Neural cell (in vitro differentiated cells): Measurements from ENCODE around the gene MYOZ1. TPM values are rescaled to one million over a fixed set of nuclear protein-coding genes. Genes with fewer than 3 reads are reported as not detected.

Experiments used
- H2AFZ ChIP-seq: fragments of 200-600, 300-800 bp; sonication (generic), shearing (Covaris generic); 2 replicates; pipeline ENCODE4 v1.6.0; 2014; ENCODE audit warnings: low read depth, mild to moderate bottlenecking, antibody characterized with exemption, low read length, moderate library complexity
- H3F3A ChIP-seq: fragments of 200-600 bp; shearing (Covaris generic); 2 replicates; pipeline ENCODE4 v1.6.1; 2016; ENCODE audit warnings: mild to moderate bottlenecking, moderate library complexity, mixed read lengths, antibody characterized with exemption, low read length; ENCODE audit not compliant: insufficient read depth, poor library complexity, severe bottlenecking
- H3K27ac ChIP-seq: fragments of 200-600, 300-800 bp; sonication (generic), shearing (Covaris generic); 2 replicates; pipeline ENCODE4 v1.5.1; 2014; ENCODE audit warnings: mild to moderate bottlenecking, low read length, moderate library complexity
- H3K27me3 ChIP-seq: fragments of 300-800, 200-600 bp; sonication (generic), shearing (Covaris generic); 2 replicates; pipeline ENCODE4 v1.6.0; 2014; ENCODE audit warnings: mild to moderate bottlenecking, low read depth, low read length, moderate library complexity; ENCODE audit not compliant: insufficient read depth
- H3K36me3 ChIP-seq: fragments of 300-800, 200-600 bp; sonication (generic), shearing (Covaris generic); 2 replicates; pipeline ENCODE4 v1.5.1; 2014; ENCODE audit warnings: mild to moderate bottlenecking, antibody characterized with exemption, low read length, moderate library complexity; ENCODE audit not compliant: insufficient read depth
- H3K4me2 ChIP-seq: fragments of 300-800, 200-600 bp; sonication (generic), shearing (Covaris generic); 2 replicates; pipeline ENCODE4 v1.6.0; 2014; ENCODE audit warnings: mild to moderate bottlenecking, low read length
- H3K4me3 ChIP-seq: fragments of 300-800, 200-600 bp; sonication (generic), shearing (Covaris generic); 2 replicates; pipeline ENCODE4 v1.5.1; 2014; ENCODE audit warnings: mild to moderate bottlenecking, low read length, moderate library complexity
- H3K79me2 ChIP-seq: fragments of 200-600 bp; shearing (Covaris generic); replicated peaks from 2 replicates; pipeline ENCODE4 v1.6.0; 2014; ENCODE audit warnings: mild to moderate bottlenecking, low read length, moderate library complexity; ENCODE audit not compliant: insufficient read depth
- H3K9ac ChIP-seq: fragments of 300-800, 200-600 bp; sonication (generic), shearing (Covaris generic); 2 replicates; pipeline ENCODE4 v1.6.1; 2016; ENCODE audit warnings: mild to moderate bottlenecking, low read length, mixed read lengths
- H3K9me2 ChIP-seq: fragments of 200-600 bp; shearing (Covaris generic); 2 replicates; pipeline ENCODE4 v1.6.1; 2016; ENCODE audit warnings: mild to moderate bottlenecking, low read length, mixed read lengths; ENCODE audit not compliant: insufficient read depth
- H3K9me3 ChIP-seq: fragments of 200-600, 300-800 bp; sonication (generic), shearing (Covaris generic); 2 replicates; pipeline ENCODE4 v1.6.1; 2016; ENCODE audit warnings: mild to moderate bottlenecking, mixed run types, low read length, moderate library complexity, mixed read lengths
- H4K20me1 ChIP-seq: fragments of 200-600 bp; shearing (Covaris generic); 2 replicates; pipeline ENCODE4 v1.6.1; 2016; ENCODE audit warnings: mild to moderate bottlenecking, mixed run types; ENCODE audit not compliant: insufficient read depth
- EP300 ChIP-seq: fragments of 450-650 bp; conservative IDR thresholded peaks from 2 replicates; pipeline ENCODE4 v1.6.1; 2014; ENCODE audit warnings: antibody characterized with exemption, mild to moderate bottlenecking, moderate library complexity; ENCODE audit not compliant: poor library complexity, severe bottlenecking
- EZH2 ChIP-seq: fragments of 200-600, 300-800 bp; shearing (Covaris generic), sonication (generic); IDR thresholded peaks from 2 replicates; pipeline ENCODE4 v1.6.1; 2014; ENCODE audit warnings: antibody characterized with exemption, low read length, borderline replicate concordance, mild to moderate bottlenecking; ENCODE audit not compliant: insufficient read depth, poor library complexity, severe bottlenecking
- MXI1 ChIP-seq: fragments of 450-650 bp; conservative IDR thresholded peaks from 2 replicates; pipeline ENCODE4 v1.6.1; 2014; ENCODE audit warnings: antibody characterized with exemption, mild to moderate bottlenecking; ENCODE audit not compliant: poor library complexity, severe bottlenecking
- POLR2AphosphoS5 ChIP-seq: IDR thresholded peaks from 2 replicates; pipeline ENCODE4 v1.6.1; 2012
- RAD21 ChIP-seq: fragments of 450-650 bp; conservative IDR thresholded peaks from 2 replicates; pipeline ENCODE4 v1.6.1; 2014; ENCODE audit warnings: antibody characterized with exemption, mild to moderate bottlenecking, moderate library complexity
- REST ChIP-seq: IDR thresholded peaks from 2 replicates; pipeline ENCODE4 v1.6.1; 2012; ENCODE audit warnings: borderline replicate concordance
- SMC3 ChIP-seq: fragments of 450-650 bp; conservative IDR thresholded peaks from 2 replicates; pipeline ENCODE4 v1.6.1; 2014; ENCODE audit warnings: antibody characterized with exemption, mild to moderate bottlenecking, moderate library complexity; ENCODE audit not compliant: poor library complexity
- TAF1 ChIP-seq: IDR thresholded peaks from 2 replicates; pipeline ENCODE4 v1.6.1; 2012; ENCODE audit warnings: low read depth
- polyA plus RNA-seq: library from polyadenylated mRNA; depleted of rRNA; stranded (reverse); fragments of >200 nt; gene quantifications from 2 replicates; pipeline ENCODE4 v1.2.3, GENCODE V29; 2014
- TF ChIP-seq, protein P1 (sequence below): fragments of 450-650 bp; IDR thresholded peaks from 2 replicates; pipeline ENCODE4 v1.5.1; 2014; ENCODE audit warnings: antibody characterized with exemption, mild to moderate bottlenecking, moderate library complexity; ENCODE audit not compliant: poor library complexity, severe bottlenecking

MYOZ1 gene
- polyA plus RNA-seq, 1 donor from 2014 or later, result 0.61 TPM

DNA sequence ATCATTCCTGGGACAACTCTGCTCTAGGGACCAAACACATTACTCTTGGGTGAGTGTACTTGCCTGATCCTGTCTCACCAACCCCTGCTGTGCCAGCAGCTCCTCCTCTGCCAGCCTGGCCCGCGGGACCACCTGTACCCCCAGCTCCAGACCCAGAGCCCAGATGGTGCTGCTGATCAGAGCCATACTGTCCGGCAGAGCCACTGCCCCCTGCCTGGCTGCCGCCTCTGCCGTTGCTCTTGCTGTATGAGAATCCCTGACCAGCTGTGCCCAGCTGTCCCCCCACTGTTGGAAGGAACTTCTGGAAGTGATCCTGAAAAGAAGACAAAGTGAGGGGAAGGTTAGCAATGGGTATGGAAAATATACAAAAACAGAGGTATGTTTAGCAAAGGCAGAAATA lies 6.9 kb downstream of the MYOZ1 start:
- Histone ChIP-seq H3K4me2 (no peak overlapping the region), H3K9me3 (no peaks in the 10 kb centered on the region), H3K9ac (no peak overlapping the region), H3K27ac (no peak overlapping the region), H4K20me1 (no peaks in the 10 kb centered on the region), H3K9me2 (no peaks in the 10 kb centered on the region), H3F3A (no peaks in the 10 kb centered on the region), H3K27me3 (no peaks in the 10 kb centered on the region), H3K79me2 (no peaks in the 10 kb centered on the region), H3K4me3 (no peak overlapping the region), H2AFZ (no peak overlapping the region), H3K36me3 (no peaks in the 10 kb centered on the region)
- TF ChIP-seq EP300 (no peak), RAD21 (no peak), MXI1 (no peak), SMC3 (no peak), TAF1 (no peak), EZH2 (no peak), REST (no peak), POLR2AphosphoS5 (no peak)
- TF ChIP-seq, protein P1, sequence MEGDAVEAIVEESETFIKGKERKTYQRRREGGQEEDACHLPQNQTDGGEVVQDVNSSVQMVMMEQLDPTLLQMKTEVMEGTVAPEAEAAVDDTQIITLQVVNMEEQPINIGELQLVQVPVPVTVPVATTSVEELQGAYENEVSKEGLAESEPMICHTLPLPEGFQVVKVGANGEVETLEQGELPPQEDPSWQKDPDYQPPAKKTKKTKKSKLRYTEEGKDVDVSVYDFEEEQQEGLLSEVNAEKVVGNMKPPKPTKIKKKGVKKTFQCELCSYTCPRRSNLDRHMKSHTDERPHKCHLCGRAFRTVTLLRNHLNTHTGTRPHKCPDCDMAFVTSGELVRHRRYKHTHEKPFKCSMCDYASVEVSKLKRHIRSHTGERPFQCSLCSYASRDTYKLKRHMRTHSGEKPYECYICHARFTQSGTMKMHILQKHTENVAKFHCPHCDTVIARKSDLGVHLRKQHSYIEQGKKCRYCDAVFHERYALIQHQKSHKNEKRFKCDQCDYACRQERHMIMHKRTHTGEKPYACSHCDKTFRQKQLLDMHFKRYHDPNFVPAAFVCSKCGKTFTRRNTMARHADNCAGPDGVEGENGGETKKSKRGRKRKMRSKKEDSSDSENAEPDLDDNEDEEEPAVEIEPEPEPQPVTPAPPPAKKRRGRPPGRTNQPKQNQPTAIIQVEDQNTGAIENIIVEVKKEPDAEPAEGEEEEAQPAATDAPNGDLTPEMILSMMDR, result no peak

- Histone ChIP-seq H3K9ac (no peak overlapping the region), H3K9me2 (no peaks in the 10 kb centered on the region), H3K4me2 (no peak overlapping the region), H3F3A (no peaks in the 10 kb centered on the region), H3K27ac (no peak overlapping the region), H3K9me3 (no peaks in the 10 kb centered on the region), H3K36me3 (no peaks in the 10 kb centered on the region), H4K20me1 (no peaks in the 10 kb centered on the region), H3K27me3 (no peaks in the 10 kb centered on the region), H2AFZ (no peak overlapping the region), H3K79me2 (peaks cover 6% of the 10 kb centered on the region), H3K4me3 (no peak overlapping the region)
- TF ChIP-seq TAF1, result no peak
- TF ChIP-seq, protein P1, result no peak
- no peak for TF ChIP-seq REST
- TF ChIP-seq EP300, result no peak
- TF ChIP-seq RAD21, result no peak
- TF ChIP-seq POLR2AphosphoS5, result no peak
Observed at GRCh38 chr10:73629165-73629564, 12.1 kb downstream of the MYOZ1 start.
